ENCODE results near the gene WASHC4. TPM values are rescaled to one million over a fixed set of nuclear protein-coding genes. Genes with fewer than 3 reads are reported as not detected.
A peak's percentile ranks its signal among the peaks of the same experiment; 100 is the strongest.

Gene WASHC4, protein sequence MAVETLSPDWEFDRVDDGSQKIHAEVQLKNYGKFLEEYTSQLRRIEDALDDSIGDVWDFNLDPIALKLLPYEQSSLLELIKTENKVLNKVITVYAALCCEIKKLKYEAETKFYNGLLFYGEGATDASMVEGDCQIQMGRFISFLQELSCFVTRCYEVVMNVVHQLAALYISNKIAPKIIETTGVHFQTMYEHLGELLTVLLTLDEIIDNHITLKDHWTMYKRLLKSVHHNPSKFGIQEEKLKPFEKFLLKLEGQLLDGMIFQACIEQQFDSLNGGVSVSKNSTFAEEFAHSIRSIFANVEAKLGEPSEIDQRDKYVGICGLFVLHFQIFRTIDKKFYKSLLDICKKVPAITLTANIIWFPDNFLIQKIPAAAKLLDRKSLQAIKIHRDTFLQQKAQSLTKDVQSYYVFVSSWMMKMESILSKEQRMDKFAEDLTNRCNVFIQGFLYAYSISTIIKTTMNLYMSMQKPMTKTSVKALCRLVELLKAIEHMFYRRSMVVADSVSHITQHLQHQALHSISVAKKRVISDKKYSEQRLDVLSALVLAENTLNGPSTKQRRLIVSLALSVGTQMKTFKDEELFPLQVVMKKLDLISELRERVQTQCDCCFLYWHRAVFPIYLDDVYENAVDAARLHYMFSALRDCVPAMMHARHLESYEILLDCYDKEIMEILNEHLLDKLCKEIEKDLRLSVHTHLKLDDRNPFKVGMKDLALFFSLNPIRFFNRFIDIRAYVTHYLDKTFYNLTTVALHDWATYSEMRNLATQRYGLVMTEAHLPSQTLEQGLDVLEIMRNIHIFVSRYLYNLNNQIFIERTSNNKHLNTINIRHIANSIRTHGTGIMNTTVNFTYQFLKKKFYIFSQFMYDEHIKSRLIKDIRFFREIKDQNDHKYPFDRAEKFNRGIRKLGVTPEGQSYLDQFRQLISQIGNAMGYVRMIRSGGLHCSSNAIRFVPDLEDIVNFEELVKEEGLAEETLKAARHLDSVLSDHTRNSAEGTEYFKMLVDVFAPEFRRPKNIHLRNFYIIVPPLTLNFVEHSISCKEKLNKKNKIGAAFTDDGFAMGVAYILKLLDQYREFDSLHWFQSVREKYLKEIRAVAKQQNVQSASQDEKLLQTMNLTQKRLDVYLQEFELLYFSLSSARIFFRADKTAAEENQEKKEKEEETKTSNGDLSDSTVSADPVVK
- total RNA-seq: 26.1 TPM

DNA sequence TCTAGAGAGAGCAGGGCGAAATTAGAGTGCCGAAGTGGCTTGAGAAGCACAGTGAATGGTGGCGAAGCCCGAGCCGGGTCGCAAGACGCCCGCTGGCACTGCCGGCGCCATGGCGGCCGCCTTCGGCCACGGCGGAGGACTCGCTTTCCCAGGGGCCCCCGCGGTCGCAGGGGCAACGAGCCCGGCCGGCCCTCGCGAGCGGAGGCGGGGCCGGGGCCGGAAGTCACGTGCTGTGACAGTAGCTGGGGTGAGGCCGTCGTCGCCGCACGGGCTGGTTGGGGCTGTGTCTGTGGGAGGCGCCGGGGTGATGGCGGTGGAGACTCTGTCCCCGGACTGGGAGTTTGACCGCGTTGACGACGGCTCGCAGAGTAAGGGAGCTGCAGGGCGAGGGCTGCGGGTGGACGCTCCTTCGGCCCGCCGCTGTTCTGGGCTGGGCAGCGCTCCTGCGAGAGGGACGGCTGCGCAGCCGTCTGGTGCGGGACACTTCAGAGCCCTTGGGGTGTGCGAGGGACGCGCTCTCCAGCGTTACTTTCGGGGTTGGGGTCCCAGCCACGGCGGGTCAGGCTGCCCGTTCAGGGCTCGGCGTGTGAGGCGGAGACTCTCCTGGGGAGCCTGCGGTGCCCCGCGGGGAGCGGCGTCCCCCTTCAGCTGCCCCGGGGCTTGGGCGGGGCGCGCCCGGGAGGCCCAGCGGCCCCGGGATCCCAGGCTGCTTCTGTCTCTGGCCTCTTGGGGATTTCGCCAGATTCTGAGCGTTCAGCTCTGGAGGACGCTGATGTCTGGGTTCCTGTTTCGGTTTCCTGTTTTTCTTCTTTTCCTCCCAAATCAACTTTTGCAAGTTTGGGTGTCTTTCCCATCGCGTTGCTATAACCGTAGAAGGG is at the start of gene WASHC4:
Gene WASHC4 (plus strand): TSS at position 238 of the 878 bp plus-strand sequence. CDS start 70 bp downstream, at position 308.
- DNase-seq (ENCODE audit: low spot score) (peak; percentile 96), ATAC-seq (peak; percentile 97)

DNA sequence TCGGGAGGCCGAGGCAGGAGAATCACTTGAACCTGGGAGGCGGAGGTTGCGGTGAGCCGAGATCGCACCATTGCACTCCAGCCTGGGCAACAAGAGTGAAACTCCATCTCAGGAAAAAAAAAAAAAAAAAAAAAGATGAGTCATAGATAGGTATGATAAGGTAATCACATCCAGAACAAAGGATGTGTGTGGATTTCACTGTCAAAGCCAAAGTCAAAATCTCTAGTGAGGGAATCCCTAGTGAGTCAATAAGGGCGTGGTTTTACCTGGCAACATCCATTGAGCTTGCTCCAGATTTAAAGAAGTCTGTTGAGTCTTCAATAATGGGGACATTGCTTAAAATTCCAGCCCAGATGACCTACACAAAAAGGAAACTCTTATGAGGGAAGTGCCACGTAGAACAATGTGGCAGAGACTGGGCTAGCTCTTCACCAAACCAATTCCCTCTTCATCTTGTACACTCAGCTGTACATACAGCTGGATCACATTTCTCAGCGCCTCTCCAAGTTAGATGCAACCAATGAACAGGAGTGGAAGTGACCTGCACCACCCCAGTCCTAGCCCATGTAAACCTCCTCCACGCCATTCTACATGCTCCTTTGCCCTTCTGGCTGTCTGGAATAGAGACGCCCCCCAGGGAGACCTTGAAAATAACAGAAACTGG is 46.7 kb upstream of the WASHC4 start:
- DNase-seq (ENCODE audit: low spot score) (no peak), ATAC-seq (no peak)

DNA sequence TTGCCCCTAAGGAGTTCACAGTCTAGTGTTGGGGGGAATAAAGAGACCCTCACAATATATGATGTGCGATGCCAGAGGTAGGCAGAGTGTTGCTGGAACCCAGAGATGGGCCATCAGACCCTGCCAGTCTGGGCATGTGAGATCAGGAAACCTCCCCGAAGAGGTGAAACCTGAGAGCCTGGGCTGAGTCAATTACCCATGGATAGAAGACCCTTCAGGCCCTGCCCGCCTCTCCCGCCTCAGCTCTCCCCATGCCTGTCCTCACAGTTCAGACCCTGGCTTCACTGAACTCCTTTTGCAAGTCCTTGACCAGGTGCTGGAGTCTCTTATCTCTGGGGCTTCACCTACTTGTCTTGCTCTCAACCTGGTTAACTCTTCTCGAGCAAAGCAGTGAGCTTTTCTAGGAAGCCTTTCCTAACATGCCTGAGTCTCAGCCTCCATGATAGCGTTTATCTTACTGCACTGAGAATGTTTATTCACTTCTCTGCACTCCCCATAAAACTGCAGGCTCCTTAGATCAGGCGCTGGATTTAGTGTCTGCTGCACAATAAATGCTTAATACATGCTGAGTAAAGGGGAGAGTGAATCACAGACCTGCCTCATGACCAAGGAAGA is 42.9 kb upstream of the WASHC4 start:
- ATAC-seq (no peak), DNase-seq (ENCODE audit: low spot score) (no peak)

DNA sequence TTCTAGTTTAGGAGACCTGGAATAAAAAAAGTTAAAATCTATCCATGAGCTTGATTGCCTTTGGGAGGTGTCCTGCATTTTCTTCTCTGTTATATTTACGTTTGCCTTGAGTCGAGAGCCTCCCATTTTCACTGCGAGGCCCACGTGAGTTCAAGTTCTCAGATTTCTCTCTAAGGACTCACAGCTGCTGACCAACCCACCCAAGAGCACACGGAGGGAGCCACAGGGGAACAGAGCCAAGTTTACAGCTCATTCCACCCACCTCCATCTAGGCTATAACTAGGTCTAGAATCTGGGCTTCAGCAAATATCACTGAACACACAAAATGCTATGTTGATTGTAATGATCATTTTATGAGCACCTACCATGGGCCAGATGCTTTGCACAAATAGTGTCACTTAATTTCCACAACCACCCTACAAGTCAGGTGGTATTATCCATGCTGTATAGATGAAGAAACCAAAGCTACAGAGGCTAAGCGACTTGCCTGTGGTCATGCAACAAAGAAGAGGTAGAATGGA is 40.0 kb upstream of the WASHC4 start:
- DNase-seq (ENCODE audit: low spot score) (no peak), ATAC-seq (no peak)

DNA sequence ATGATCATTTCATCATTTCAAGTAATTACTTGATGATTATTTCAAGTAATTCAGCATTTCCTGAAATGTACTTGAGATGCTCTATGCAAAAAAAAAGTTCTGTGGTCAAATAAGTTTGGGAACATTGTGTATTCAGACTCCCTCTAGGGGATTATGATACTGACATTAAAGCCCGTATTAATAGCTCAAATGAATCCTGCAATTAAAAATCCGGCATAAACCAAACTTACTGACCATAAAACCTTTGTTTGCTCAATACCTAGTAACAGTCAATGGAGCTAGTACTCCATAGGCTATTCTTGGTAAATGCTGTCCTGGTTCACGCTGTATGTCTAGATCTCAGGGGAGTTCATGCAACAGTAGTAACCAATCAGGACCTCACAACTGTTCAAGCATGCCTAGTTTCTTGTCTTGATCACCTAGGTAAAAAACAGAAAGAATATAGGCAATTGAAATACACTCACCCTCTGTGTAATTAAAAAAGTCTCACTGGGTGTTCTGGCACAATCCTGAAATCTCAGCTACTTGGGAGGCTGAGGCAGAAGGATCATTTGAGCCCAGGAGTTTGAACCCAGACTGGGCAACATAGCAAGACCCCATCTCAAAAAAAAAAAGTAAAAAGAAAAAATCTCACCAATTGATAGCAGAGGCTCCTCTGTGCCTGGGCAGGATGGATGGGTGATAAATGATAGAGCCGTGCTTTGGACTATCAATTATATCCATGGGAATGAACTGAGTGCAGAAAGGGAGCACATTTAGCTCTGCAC is 37.4 kb upstream of the WASHC4 start:
- ATAC-seq (no peak), DNase-seq (ENCODE audit: low spot score) (no peak)

DNA sequence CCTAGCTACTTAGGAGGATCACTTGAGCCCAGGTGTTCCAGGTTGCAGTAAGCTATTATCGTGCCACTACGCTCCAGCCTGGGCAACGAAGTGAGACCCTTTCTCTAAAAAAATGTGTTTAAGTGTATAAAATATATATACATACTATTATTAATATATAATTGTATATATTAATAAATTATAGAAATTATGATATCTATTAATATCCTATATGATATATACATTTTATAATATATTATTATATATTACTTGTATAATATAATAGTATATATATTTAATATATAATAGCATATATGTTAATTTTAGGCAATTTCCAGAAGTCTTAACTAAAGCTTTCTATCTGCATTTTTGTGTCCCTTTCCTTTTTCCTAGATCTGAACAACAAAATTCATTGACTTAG is 35.5 kb upstream of the WASHC4 start:
- ATAC-seq (no peak), DNase-seq (ENCODE audit: low spot score) (no peak)

DNA sequence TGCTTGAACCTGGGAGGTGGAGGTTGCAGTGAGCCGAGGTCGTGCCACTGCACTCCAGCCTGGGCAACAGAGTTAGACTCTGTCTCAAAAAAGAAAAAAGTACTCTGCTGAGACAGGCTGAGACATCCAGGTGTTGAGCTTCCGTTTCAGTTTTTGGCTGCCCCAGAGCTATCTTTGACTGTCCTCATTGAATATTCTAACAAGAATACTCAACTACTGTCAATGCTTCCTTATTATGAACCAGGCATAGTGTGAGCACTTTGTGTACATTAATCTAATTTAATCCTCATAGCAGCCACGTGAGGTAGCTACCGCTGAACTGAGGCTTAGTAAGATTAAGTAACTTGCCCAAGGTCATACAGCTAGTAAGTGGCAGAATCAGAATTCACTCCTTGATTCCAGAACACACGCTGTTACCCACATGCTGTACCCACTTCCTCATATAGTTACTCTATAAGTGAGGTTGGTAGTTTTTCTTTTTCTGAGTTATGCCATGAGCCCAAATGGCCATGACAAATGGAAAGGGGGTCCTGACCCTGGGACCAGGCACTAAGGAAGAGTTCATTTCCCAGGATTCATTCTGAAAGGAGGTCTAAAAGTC is 34.5 kb upstream of the WASHC4 start:
- ATAC-seq (no peak), DNase-seq (ENCODE audit: low spot score) (no peak)

DNA sequence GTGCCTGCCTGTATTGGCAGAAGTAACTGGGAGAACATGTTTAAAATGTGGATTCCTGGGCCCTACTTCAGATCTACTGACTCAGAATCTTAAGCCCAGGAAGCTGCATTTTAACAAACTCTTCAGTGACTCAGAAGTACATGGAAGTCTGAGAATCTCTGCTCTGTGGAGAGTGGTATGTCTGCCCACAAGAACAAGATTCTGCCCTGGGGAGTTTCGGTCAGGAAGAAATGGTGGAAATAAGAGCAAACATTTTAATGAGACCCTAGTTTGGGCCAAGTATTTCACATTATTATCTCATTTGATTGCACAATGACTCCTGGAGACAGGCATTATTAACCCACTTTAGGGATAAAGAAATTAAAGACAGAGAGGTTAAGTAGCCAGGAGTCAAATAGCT is 31.4 kb upstream of the WASHC4 start:
- DNase-seq (ENCODE audit: low spot score) (no peak), ATAC-seq (no peak)

DNA sequence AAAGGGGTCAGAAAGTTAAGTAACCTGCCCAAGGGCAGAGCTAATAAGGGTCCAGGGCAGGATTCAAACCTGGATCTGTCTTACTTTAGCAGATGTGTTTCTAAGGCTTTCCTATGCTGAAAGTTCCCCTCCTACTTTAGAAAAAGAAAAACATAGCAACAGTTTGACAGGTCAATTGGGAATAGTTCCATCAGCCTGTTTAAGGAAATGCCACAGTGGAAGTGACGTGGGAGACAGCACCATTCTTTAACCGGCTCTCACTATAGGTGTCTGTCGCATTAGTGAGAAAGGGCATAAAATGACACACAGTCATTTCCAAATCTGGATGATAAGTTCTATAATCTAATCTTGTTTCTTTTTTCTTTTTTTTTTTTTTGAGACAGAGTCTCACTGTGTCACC is 30.6 kb upstream of the WASHC4 start:
- no peak for ATAC-seq
- DNase-seq (ENCODE audit: low spot score): no peak

DNA sequence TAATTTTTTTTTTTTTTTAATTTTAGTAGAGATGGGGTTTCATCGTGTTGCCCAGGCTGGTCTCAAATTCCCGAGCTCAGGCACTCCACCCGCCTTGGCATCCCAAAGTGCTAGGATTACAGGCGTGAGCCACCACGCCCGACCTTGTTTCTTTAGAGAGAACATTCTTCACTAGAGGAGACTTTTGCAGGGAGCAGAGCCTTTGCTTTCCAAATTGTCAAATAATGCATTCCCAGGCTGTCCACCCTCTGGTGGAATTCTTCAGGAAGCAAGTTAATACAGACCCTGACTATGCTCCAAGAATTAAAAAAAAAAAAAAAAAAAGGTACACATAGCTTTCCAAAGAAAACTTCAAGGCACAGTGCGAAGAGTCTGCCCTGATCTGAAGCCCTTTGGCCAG is 30.1 kb upstream of the WASHC4 start:
- no peak for ATAC-seq
- DNase-seq (ENCODE audit: low spot score): no peak

DNA sequence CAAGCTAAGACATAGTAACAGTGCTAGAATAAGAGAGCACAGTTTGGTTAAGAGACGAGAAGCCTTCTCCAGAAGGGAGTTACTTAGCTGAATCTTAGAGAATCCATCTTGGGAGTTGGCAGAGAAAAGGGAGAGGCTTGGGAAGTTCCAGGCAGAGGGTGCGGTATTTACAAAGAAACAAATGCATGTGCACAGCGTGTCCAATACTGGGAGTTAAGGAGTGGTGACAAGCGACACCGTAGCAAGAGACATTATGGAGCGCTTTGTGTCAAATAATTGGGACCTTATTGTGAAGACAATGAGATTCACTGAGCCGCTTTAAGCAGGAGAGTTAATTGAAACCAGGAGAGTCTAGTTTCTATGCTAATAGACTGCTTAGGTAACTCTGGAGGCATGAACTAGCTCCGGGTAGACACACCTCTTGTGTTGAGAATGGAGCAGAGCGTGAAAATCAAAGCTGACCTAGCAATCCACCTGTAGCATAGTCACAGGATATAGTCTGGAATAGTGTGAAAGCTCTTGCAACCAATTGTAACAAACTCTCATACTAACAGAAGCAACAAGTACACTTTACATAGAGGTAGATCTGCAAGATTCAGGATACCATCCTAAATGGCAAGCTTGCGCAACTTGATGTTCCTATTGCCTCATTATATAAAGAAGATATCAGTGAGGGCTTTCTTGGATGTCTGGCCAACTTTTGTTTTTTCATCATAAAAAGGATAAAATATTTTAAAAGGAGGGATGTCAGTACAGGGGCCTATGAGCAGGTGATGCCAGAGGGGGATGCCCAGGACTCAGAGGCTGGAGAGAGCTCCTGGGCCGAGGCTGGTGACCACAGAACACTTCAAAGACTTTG is 28.6 kb upstream of the WASHC4 start:
- ATAC-seq: no peak
- no peak for DNase-seq (ENCODE audit: low spot score)

DNA sequence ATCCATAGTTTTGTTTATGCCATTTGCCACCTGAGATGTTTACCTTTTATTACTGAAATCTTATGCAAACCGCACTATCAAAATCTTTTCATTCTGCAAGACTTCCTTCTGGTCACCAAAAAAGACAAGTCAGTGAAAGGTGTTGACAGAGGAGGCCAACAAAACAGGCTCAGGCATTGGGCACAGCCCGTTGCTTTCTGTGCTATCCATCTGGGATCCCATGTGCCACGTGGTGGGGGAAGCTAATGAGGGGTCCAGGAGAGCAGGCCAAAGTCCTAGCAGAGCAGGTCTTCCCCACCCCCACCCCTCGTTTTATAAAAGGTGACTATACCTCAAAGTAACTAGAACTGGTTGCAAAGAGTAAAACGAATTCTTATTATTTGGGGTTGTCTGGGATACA is 24.5 kb upstream of the WASHC4 start:
- DNase-seq (ENCODE audit: low spot score) (no peak), ATAC-seq (no peak)

DNA sequence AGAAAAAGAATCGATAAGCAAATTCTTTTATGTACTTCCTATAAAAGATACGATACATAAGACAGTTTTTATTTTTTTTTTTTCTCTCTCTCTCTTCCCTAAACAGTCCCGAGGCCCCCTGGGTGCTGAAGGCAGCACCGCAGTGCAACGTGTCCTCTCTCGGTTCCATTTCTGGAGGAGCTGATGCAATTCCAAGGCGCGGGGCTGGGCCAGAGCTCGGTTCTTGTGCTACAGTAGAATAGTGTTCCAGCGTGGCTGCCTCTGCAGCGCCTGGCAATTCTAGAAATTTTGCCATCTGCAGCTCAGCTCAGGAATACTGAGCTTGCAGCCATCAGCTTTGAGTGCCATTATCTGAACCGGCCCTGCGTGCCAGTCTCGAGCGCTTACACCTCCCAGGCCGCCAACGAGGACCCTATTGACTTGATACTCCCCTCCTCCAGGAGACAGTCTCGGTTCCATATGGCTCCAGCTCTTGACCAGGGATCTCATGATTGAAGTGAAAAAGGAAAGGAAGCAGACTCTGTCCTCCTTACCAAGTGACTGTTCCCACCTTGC is 23.9 kb upstream of the WASHC4 start:
- DNase-seq (ENCODE audit: low spot score): no peak

DNA sequence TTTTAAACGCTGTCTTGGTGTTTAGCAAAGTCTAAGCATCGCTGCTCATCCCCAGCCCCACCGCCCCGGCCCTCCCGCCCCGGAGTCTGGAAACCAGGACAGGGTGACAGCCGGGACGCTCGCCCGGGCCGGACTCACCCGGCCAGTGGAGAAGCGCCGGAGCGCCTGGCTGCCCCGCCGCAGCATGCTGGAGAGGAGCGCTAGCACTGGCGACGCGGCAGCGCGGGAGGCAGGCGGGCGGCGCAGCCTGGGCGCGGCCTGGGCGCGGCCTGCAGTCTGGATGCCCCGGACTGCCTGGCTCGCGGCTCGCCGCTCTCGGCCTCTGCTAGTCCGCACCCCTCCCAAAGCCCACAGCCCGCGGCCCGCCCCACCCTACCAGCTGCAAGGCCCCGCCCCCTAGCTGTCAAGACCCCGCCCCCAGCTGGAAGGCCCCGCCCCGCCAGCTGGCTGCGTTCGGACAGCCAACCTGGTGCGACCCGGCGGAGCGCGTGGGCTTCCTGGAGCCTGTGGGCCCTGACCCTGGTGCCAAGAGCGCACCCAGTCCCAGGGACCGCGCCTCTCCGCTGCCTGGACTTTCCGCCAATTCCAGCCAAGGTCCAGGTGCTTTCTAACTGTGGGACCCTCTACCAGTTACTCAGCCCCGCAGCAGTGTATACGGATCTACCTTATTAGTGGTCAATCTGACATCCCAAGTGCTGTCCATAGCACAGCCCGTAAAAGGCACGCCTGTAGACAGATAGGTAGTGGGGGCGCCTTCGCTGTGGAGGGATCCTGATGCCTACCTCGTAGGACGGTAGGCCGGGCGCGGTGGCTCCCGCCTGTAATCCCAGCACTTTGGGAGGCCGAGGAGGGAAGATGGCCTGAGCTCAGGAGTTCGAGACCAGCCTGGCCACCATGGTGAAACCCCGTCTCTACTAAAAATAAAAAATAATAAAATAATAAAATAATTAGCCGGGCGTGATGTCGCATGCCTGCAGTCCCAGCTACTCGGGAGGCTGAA is 23.0 kb upstream of the WASHC4 start, which contains the start of gene ALDH1L2:
Gene ALDH1L2 (minus strand): TSS at position 208 of the 1,000 bp plus-strand sequence. CDS start 22 bp downstream, at position 186.
- peak; percentile 90 for ATAC-seq
- DNase-seq (ENCODE audit: low spot score): peak; percentile 60

More for the DNA sequence above, 23.9 kb upstream of the WASHC4 start:
- peak; percentile 17 for ATAC-seq

DNA sequence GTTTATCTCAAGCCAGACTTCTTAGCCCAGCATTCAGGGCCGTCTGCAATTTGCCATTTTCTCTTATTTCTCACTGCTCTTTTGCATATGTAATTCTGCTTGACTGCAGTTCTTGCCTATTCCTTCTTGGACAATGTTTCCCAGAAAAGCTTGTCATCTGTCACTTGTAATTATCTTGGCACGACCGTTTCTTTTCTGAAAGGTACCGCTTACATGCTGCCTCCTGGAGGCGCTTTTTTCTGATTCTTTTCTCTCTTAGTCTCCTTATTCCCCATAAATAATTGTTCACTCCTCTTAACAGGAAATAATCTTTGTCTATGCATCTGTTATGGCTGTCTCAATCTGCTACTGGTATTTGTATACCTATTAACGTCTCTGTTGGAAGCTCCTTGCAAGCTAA is 22.0 kb upstream of the WASHC4 start:
- no peak for ATAC-seq
- no peak for DNase-seq (ENCODE audit: low spot score)

Measured in left lobe of liver (tissue), 2 donors.